Stimulated activated CD8-positive, alpha-beta memory T cell treated with anti-CD3 and anti-CD28 coated beads, Interleukin-7, amount 100 ng/mL, for 4 hours (primary cell): Measurements from ENCODE around the gene LDLRAD4.

Experiments
- DNase-seq, 2 donors: peaks; one replicate each; pipeline ENCODE4 v3.0.0-alpha.2; 2020; ENCODE audit warnings: low read depth in 2 of 2

Gene LDLRAD4

DNA sequence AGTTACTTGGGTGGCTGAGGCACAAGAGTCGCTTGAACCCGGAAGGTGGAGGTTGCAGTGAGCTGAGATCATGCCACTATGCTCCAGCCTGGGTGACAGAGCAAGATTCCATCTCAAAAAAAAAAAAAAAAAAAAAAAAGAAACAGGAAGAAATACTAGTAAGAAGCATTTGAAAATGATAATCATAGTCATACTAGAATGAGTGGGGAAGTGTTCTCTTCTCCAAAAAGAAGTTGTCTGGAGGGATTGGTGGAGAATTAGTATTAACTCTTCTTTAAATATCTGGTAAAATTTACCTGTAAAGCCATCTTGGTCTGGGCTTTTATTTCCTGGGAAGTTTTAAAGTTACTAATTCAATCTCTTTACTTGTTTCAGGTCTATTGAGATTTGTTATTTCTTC is 376.0 kb downstream of the LDLRAD4 start:
- DNase-seq: no peak

DNA sequence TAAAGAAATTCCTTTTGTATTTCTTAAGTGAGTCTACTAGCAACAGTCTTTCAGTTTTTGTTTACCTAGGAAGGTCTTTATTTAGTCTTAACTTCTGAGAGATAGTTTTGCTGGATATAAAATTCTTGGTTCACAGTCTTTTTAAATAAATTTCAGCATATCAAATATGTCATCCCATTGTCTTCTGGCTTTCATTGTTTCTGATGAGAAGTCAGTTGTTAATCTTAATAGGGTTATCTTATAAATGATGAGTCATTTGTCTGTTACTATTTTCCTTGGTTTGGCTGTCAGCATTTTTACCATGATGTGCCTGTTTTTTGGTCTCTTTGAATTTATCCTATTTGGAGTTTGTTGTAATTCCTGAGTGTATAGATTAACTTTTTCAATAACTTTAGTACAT is 378.5 kb downstream of the LDLRAD4 start:
- DNase-seq: no peak

DNA sequence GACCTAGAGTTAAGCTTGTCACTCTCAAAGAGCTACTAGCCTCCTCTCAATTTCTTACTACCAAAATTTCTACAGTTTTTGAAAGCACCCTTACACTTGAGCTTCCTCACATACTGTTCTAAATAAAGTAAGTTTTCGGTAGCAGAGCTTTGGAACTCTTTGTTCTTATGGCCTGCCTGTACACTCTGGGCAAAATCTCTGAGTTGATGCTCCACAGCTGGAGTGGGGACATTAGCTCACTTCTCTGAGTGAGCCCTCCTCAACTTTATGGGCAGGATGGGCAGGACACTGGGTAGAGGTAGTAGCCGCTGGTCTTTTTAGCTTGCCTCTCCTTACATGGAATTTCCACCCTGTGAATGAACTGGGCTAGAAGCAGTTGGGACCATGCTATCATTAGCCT is 380.0 kb downstream of the LDLRAD4 start:
- DNase-seq: no peak

- DNase-seq: no peak
Measured at GRCh38 chr18:13599031-13599430, 380.5 kb downstream of the LDLRAD4 start.

- no peak for DNase-seq
Measured at GRCh38 chr18:13603304-13604019, 384.9 kb downstream of the LDLRAD4 start.

- no peak for DNase-seq
Measured at GRCh38 chr18:13604786-13605185, 386.2 kb downstream of the LDLRAD4 start.

GRCh38 chr18:13605477-13605876 is 386.9 kb downstream of the LDLRAD4 start:
- DNase-seq: no peak

DNA sequence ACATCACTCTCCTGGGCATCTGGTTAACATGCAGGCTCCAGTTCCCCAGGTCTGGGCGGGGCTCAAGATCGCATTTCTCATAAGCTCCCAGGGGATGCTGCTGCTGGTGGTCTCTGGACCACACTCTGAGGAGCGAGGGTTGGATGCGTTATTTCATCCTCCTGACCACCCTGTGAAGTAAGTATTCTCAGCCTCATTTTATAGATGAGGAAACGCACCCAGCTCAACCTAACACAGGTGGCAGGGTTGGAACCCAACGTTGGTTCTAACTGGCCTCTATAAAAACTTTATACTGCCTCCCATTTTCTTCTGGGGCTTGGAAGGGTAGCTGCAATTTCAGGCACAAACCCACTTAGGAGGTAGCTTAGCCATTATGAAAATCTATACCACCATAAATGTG is 387.3 kb downstream of the LDLRAD4 start:
- DNase-seq: no peak

DNA sequence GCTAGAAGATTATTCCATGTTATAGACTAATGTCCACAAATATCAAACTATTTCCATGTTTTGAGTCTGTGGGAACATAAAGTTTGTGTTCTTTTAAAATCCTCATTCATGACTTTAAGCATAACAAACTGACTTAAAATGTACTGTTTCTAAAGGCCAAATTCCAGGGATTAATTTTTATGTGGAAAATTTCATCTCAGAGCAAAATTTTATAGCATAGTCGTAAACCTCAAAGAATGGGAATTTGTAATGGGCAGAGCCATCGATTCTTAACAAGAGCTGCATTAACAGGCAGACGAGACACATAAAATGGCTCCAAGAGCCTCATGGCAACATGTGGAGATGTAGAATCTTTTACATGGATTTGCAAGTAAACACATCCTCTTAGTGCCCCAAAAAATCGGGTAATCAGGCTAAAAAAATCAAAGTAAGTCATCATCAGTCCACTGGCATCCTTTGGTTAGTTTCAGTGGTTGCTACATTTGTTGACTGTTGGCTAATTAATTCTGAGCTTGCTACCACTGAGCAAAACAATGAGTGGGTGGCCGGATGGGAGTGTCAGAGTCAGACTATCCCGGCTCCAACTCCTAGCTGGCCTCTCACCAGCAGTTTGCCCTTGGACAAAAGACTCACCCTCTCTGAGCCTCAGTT is 388.2 kb downstream of the LDLRAD4 start:
- DNase-seq: no peak

- DNase-seq: peak in 1 of 2 donors; percentile 46
Measured at GRCh38 chr18:13608024-13608562, 389.5 kb downstream of the LDLRAD4 start.

DNA sequence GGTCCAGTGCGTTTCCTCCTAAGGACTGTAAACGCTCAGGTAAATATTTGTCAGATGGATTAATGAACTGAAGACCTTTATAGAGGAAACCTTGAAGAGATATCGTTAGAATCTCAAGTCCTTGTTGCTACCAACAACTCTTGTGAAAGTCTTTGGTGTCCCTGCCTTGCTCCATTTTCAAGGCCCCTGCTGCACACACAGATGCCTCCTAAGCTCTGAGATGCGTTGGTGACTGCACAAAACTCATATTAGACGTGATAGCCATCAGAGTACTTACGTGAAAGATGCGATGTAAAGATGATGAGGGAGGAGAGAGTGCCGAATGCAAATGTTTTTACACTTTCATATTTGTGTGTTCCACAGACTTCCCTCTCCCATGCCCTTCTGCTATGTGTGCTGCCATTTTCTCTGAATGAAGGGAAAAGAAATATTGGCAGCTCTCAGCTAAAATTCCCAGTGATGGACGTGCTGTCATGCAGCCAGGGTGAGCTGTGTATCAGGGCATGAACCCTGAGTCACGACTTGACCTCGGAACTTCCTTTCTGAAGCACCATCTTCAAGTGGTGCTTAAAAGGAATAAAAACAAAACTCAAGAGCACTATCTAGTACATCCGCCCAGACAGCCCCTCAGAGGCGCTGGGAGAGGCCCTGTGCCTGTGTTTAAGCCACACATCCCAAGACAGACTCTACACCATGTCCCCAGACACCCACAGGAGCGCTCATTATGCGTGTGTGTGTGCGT is 390.4 kb downstream of the LDLRAD4 start:
- no peak for DNase-seq

DNA sequence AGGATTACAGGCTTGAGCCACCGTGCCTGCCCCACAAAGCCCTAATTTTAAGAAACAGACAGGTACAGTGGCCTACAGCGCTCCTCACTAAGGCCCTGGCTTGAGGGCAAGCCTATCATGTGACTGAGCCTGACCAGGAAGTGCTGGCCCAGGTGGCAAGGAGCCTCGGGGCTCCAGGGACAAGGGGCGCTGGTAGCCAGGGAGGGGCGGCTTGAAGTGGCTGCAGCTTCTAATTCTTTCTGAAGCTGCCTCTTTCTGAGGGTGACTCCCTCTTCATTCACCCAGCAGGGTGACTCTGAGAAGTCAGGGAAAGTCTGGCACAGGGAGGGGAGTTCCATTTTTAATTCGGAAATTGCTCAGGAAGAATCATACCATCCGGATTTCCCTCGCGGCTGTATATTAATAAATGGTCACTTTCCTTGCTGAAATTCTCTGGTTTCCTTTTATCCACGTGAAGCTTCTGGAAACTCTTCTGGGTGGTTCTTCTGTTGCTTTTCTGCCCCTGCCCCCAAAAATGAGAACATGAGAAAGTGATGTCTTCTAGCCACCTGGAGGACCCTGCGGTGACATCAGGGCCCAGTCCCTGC is 392.1 kb downstream of the LDLRAD4 start:
- DNase-seq: no peak

- DNase-seq: no peak
Measured at GRCh38 chr18:13611142-13611600, 392.6 kb downstream of the LDLRAD4 start.

DNA sequence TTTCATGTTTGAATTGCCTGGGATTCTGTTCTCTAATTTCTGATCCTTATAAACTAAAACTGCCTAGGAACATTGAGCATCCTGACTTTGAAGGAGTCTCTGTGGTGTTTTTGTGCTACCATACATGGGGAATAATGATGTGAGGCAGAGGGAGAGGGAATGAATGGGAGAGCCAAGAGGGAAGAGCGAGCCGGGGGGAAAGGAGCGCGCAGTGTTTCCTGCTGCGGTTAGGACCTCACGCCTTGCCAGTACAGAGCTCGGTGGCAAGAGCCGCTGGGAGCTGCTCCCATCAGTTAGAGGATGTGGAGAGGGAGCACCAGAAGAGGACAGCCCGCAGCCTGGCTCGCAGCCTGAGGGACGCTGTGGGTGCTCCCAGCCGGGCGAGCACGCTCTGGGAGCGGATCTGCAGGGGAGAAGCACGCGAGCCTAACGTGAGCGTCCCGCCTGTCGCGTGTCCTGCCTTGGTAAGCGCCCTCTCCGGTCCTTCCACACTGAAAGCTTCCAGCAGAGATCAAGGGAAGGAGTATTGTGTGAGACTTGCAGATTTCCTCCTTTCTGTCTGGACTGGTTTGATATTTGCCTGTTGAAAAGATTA is 393.1 kb downstream of the LDLRAD4 start:
- DNase-seq: no peak

DNA sequence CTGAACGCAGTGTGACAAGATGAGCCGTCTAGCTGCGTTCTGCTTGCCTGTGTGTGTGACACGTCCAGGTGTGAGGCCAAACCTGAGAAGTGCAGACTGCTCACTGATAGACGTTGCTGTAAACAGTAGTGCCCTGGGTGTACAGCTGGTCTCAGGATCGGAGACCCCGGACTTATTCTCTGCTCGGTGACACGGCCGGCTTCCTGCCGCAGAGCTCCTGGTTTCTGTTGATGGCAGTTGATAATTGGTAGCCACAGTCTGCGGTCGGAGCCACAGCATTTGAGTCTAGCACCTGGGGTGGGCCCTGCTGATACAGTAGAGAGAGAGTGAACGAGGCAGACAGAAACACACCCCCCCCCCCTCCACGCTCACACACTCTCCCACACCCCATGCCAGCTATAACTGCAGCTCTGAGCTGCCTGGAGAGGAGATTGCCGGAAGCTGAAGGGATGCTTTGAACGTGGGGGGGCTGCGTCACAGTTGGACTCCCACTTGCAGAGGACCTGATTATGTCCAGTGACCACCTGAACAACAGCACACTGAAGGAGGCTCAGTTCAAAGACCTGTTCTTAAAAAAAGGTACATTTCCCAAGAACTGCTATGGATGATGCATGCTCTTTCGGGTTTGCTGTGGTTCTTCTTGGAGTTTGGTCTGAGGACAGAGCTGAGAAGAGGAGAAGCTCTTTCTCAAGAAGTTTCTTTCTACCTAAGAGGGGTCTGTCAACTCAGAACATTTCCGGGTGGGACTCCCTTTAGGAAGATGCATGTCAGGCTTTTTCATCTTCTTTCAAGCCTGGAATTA is 393.8 kb downstream of the LDLRAD4 start:
- DNase-seq: peak; percentile 65 to 73

GRCh38 chr18:13613099-13613498 is 394.5 kb downstream of the LDLRAD4 start:
- no peak for DNase-seq

DNA sequence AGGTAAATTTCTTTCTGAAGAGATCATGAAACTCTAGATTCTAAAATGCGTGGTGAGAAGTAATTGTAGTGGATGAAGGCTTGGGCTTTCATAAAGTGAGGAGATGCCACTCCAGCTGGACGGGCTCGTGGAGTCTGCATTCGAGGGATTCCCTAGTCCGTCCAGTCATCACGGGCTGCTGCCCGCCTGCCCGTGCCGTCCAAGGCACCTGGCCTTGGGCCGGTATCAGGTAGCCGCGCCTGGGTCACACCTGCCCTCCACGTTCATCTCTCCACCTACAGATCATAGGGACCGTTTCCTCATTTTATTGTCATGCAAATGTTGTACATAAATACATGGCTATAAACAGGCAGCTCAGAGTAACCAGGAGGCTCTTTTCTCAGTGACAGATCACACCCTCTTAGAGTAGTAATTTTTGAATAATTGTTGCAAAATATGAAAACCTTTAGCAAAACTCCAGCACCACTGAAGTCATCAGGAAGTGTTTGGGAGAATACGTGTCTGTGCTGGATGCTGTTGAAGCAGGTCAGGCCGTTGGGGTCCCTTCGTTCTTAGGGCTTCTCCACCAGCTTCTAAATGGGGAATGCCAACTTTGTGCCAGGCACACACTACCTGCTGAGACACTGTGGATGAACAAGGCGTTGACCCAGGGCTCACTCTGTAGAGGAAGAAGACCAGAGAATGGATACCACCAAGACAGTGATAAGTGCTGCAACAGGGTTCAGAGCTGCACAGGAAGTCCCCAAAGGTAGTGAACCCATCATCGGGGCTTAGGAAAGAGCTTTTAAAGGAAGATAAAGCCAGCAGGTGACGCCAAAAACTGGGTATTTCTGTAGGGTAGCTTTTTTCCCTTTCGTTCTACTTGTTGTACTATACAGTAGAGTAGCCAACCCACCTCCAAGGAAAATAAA is 395.3 kb downstream of the LDLRAD4 start:
- no peak for DNase-seq

- DNase-seq: no peak
Measured at GRCh38 chr18:13614641-13615288, 396.2 kb downstream of the LDLRAD4 start.

GRCh38 chr18:13615432-13615861 is 396.9 kb downstream of the LDLRAD4 start:
- DNase-seq: no peak
